PC-3 (cell line): ENCODE measurements around the gene DOCK1. TPM values are rescaled to one million over a fixed set of nuclear protein-coding genes. Genes with fewer than 3 reads are reported as not detected.
"Not testable (repeated sequence)": the region's sequence is repeated elsewhere in the genome, so short reads cannot be mapped to it uniquely, and the experiment has no call there.

Experiments used
- ATAC-seq: fragments of 200-7000 bp; cut with Tn5 transposase; 2 replicates; pipeline ENCODE4 v1.9.1; 2020; ENCODE audit warnings: mild to moderate bottlenecking, moderate library complexity
- BruUV-seq: library from RNA; stranded (reverse); fragments of 400-500 nt; replicated peaks from 2 replicates; lab custom pipeline; 2021; lab: Mats Ljungman, UMichigan
- CTCF ChIA-PET: fragments of 300-600 bp; sonication (Branson Sonifier 250); formaldehyde crosslinking; loops from one replicate; lab custom pipeline; 2022; ENCODE audit warnings: antibody characterized with exemption; lab: Charles Lee
- POLR2A ChIA-PET: fragments of 300-600 bp; sonication (Branson Sonifier 250); formaldehyde crosslinking; loops from one replicate; lab custom pipeline; 2022; ENCODE audit warnings: antibody characterized with exemption; ENCODE audit not compliant: unreplicated experiment; lab: Charles Lee
- DNase-seq: peaks from one replicate; pipeline ENCODE4 v3.0.0-alpha.2; 2015
- H2AFZ ChIP-seq: fragments of 300-600 bp; sonication (generic); 2 replicates; pipeline ENCODE4 v1.6.0; 2016; ENCODE audit warnings: antibody characterized with exemption, low read length
- H3F3A ChIP-seq: fragments of 300-600 bp; sonication (generic); one replicate; pipeline ENCODE4 v1.6.0; 2017; ENCODE audit warnings: antibody characterized with exemption, low read length, control low read depth, mild to moderate bottlenecking; ENCODE audit not compliant: unreplicated experiment
- H3K27ac ChIP-seq: fragments of 300-600 bp; sonication (generic); 2 replicates; pipeline ENCODE4 v1.5.1; 2016; ENCODE audit warnings: mild to moderate bottlenecking, low read length
- H3K27me3 ChIP-seq: fragments of 300-600 bp; sonication (generic); 2 replicates; pipeline ENCODE4 v1.6.1; 2016; ENCODE audit warnings: low read length, mixed read lengths
- H3K36me3 ChIP-seq: fragments of 300-600 bp; sonication (generic); 2 replicates; pipeline ENCODE4 v1.6.1; 2016; ENCODE audit warnings: low read depth, mixed run types, low read length, mixed read lengths
- H3K4me1 ChIP-seq: fragments of 300-600 bp; sonication (generic); 2 replicates; pipeline ENCODE4 v1.5.1; 2016; ENCODE audit warnings: low read length; ENCODE audit not compliant: insufficient read depth
- H3K4me2 ChIP-seq: fragments of 300-600 bp; sonication (generic); 2 replicates; pipeline ENCODE4 v1.6.0; 2016; ENCODE audit warnings: low read length
- H3K4me3 ChIP-seq: fragments of 300-600 bp; sonication (generic); 2 replicates; pipeline ENCODE4 v1.5.1; 2016; ENCODE audit warnings: mild to moderate bottlenecking, low read length, mixed read lengths
- H3K79me2 ChIP-seq: fragments of 300-600 bp; sonication (generic); 2 replicates; pipeline ENCODE4 v1.6.1; 2017; ENCODE audit warnings: low read length, mixed read lengths
- H3K9ac ChIP-seq: fragments of 300-600 bp; sonication (generic); 2 replicates; pipeline ENCODE4 v1.6.0; 2016; ENCODE audit warnings: mild to moderate bottlenecking, low read length
- H3K9me2 ChIP-seq: fragments of 300-600 bp; sonication (generic); replicated peaks from 2 replicates; pipeline ENCODE4 v1.6.1; 2016; ENCODE audit warnings: mixed run types, low read length, mixed read lengths
- H3K9me3 ChIP-seq: fragments of 300-600 bp; sonication (generic); 2 replicates; pipeline ENCODE4 v1.6.1; 2016; ENCODE audit warnings: low read length, mixed read lengths
- H4K20me1 ChIP-seq: fragments of 300-600 bp; sonication (generic); 2 replicates; pipeline ENCODE4 v1.6.1; 2016; ENCODE audit warnings: low read length, mixed read lengths
- EZH2 ChIP-seq: fragments of 300-600 bp; sonication (generic); IDR thresholded peaks from one replicate; pipeline ENCODE4 v1.6.1; 2017; ENCODE audit warnings: antibody characterized with exemption, mild to moderate bottlenecking, low read length; ENCODE audit not compliant: unreplicated experiment
- EZH2phosphoT487 ChIP-seq: fragments of 300-600 bp; sonication (generic); IDR thresholded peaks from 2 replicates; pipeline ENCODE4 v1.6.1; 2018; ENCODE audit warnings: mild to moderate bottlenecking, antibody characterized with exemption, low read length, borderline replicate concordance
- intact Hi-C: fragments of 100-400 bp; cut with micrococcal nuclease; formaldehyde crosslinking; loops from 2 replicates; pipeline ENCODE4 v1.9.0; 2023
- total RNA-seq: library from RNA; depleted of rRNA; stranded (reverse); fragments of >200 nt; gene quantifications from 2 replicates; pipeline ENCODE4 v1.2.3, GENCODE V29; 2014
- TF ChIP-seq, protein P1 (sequence below): fragments of 300-600 bp; sonication (generic); conservative IDR thresholded peaks from 2 replicates; pipeline ENCODE4 v1.5.1; 2017; ENCODE audit warnings: antibody characterized with exemption, low read depth, mild to moderate bottlenecking, low read length

The DOCK1 gene
- total RNA-seq, 1 experiment from 2014 or later: 34.3 TPM

DNA sequence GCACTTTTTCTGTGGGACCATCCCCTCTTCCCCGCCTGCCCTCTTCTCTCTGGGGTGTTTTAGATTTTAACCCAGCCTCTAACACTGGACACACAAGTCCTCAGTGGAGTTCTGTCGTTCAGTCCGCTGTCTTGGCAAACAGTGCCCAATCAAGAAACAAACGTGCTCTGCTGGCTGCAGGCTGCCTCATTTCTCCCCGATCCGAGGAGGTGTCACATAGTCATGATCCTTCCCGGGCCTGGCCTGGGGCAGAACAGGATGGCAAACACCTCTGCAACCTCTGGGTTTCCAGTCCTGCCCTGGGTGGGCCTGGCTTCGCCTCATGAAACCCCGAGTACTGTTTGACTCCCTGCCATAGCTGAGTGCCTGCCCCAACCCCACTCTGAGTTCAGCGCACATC lies 402.1 kb downstream of the DOCK1 start:
- no peaks in the 10 kb centered on the region for H3F3A ChIP-seq
- no peaks in the 10 kb centered on the region for H4K20me1 ChIP-seq
- H3K9me3 ChIP-seq: no peaks in the 10 kb centered on the region
- no peaks in the 10 kb centered on the region for H3K27me3 ChIP-seq
- H3K4me2 ChIP-seq: no peak overlapping the region
- H3K9me2 ChIP-seq: no peaks in the 10 kb centered on the region
- H3K4me1 ChIP-seq: no peaks in the 10 kb centered on the region
- POLR2A ChIA-PET: no interaction called here
- no TSS peak for BruUV-seq
- H3K9ac ChIP-seq: no peak overlapping the region
- H2AFZ ChIP-seq: no peak overlapping the region
- TF ChIP-seq EZH2: no peak
- TF ChIP-seq, protein P1, sequence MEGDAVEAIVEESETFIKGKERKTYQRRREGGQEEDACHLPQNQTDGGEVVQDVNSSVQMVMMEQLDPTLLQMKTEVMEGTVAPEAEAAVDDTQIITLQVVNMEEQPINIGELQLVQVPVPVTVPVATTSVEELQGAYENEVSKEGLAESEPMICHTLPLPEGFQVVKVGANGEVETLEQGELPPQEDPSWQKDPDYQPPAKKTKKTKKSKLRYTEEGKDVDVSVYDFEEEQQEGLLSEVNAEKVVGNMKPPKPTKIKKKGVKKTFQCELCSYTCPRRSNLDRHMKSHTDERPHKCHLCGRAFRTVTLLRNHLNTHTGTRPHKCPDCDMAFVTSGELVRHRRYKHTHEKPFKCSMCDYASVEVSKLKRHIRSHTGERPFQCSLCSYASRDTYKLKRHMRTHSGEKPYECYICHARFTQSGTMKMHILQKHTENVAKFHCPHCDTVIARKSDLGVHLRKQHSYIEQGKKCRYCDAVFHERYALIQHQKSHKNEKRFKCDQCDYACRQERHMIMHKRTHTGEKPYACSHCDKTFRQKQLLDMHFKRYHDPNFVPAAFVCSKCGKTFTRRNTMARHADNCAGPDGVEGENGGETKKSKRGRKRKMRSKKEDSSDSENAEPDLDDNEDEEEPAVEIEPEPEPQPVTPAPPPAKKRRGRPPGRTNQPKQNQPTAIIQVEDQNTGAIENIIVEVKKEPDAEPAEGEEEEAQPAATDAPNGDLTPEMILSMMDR: no peak
- H3K4me3 ChIP-seq: no peak overlapping the region
- no peaks in the 10 kb centered on the region for H3K79me2 ChIP-seq
- CTCF ChIA-PET: no interaction called here
- H3K27ac ChIP-seq: no peak overlapping the region
- H3K36me3 ChIP-seq: no peaks in the 10 kb centered on the region
- intact Hi-C loops: no loop called here
- ATAC-seq (no peak), DNase-seq (no peak)

DNA sequence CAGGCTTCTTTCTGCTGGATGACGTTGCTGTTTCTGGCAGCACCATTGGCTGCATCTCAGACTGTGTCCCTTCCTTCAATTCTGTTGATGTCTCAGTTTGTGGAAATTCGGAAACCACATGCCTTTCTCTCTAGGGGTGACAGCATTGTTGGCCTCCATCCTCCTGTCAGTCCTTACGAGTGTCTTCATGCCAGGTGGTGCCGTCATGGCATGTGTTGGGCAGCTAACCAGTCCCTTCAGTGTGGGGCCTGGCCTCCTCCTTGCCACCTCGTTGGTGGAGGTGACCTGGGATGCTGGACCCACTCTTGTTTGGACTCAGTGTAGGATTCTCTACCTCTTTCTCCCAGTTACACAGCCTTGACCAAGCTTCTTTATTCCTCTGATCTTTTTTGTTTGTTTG lies 402.8 kb downstream of the DOCK1 start:
- Histone ChIP-seq H3K27me3 (no peaks in the 10 kb centered on the region), H3K4me1 (no peaks in the 10 kb centered on the region), H3K36me3 (no peaks in the 10 kb centered on the region), H3F3A (no peaks in the 10 kb centered on the region), H3K79me2 (no peaks in the 10 kb centered on the region), H3K9me3 (no peaks in the 10 kb centered on the region), H3K27ac (no peak overlapping the region), H3K9ac (no peak overlapping the region), H3K4me2 (no peak overlapping the region), H3K4me3 (no peak overlapping the region), H4K20me1 (no peaks in the 10 kb centered on the region), H3K9me2 (no peaks in the 10 kb centered on the region), H2AFZ (no peak overlapping the region)
- no TSS peak for BruUV-seq
- ChIA-PET CTCF (no interaction called here), POLR2A (no interaction called here)
- intact Hi-C loops: no loop called here
- TF ChIP-seq EZH2phosphoT487 (no peak), EZH2 (no peak)
- TF ChIP-seq, protein P1: no peak
- DNase-seq (no peak), ATAC-seq (no peak)

DNA sequence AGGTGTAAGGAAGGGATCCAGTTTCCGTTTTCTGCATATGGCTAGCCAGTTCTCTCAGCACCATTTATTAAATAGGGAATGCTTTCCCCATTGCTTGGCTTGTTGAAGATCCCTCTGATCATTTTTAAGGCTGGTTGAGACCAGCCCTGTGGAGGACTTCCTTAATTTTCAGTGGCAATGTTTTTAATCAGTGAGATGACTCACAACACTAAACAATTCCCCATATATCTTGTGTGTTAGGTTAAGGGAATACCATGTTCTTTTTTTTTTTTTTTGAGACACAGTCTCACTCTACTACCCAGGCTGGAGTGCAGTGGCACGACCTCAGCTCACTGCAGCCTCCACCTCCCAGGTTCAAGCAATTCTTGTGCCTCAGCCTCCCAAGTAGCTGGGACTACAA lies 404.4 kb downstream of the DOCK1 start:
- H3K9me2 ChIP-seq, H3K9me3 ChIP-seq, ATAC-seq, H3K27me3 ChIP-seq, DNase-seq, H3K4me1 ChIP-seq, H3K4me3 ChIP-seq, H2AFZ ChIP-seq, POLR2A ChIA-PET, H3K27ac ChIP-seq, CTCF ChIA-PET, H3K9ac ChIP-seq, H4K20me1 ChIP-seq, H3K79me2 ChIP-seq, BruUV-seq, intact Hi-C loops, H3K36me3 ChIP-seq, H3K4me2 ChIP-seq, H3F3A ChIP-seq: not testable (repeated sequence)
